ENCODE data around the gene ICA1.
"Not testable (repeated sequence)": the region's sequence is repeated elsewhere in the genome, so short reads cannot be mapped to it uniquely, and the experiment has no call there.

ICA1 gene

DNA sequence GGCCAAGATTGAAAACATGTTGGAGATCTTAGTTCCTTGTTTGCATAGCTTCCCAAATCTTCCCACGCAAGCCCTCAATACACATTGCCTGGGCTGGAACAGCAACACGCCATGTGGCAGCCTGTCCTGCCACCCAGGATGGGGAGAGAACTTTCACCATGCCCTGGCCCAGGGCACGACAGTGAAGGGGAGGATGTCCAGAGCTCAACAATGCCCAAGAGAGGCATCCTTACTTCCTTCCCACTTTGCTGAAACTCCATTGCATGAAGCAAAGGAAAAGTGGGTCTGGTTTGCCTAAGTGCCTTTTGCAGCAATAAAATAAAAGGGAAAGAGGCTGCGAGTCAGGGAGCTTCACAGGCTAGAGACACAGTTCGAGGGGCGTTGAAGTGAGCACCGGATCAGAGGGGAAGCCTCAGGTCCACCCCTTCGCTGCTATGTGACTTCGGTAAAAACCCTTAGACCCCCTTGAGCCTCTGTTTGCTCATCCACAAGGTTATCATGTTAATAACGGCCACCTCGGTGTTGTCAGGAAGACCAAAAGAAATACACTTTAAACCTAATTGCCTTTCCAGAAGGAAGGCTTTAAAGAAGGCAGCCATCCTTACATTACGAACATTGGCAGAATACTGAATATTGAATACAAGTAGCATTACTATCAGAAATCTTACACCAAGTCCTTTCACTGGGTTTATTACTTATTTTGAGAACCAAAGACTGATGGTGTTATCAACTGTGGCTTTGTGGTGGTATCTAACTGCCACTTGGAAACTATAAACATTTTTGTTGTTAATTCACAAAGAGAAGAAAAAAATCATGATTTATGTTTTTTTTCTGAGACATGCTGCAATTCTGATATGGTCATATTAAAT, 133.3 kb downstream of the ICA1 start:
- DNase-seq, result no peak

DNA sequence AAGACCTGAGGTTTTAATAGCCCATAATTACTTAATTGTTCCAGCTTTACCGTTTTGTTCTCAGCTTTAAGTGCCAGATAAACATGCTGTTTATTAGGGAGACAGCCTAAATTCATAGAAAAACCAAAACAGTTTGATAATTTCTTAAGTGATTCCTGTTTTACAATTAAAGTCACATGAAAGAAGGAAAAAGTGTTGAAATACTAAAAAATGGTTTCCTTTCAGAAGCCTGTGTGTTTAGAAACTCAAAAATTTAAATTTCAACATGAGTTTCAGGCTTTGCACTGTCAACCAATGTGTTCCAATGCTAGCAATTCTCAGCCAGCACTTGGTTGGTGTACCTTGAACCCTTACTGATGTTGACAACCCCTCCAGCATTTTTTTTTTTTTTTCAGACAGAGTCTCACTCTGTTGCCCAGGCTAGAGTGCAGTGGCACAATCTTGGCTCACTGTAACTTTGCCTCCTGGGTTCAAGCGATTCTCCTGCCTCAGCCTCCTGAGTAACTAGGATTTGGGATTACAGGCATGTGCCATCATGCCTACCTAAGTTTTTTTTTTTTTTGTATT, 135.3 kb downstream of the ICA1 start:
- DNase-seq, result no peak

DNA sequence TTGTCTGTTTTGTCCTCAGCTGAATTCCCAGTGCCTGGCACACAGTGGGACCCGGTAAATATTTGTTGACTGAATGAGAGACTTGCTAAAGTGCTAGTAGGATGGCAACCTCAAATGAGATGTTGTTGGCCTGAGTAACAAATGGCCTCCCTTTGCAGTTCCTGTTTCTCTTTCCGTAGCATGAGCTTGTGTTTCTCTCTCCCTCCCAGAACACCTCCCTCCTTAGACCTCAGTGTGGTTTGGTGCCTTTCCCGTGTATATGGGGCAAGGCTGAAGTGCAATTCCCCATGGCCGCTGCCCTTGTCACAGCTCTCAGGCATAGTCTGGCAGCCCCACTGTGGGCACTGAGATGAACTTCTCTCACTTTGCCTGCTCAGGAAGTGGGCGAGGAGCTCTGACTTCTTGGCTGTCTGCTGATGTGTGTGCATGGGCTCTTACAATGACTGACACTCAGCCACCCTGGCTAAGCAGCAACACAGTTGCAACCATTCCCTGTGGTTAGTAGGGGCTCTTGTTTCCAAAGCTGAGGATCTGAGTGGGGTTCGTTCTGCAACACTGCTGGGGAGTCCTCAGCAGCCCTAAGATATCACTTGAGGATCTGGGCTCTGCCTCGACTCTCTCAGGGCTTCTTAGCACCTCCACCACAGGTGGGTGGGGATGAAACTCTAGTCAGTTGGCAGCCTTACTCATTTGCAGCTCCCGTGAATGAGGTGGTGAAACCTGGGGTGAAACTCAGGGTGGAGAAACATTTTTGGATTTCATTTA, 136.1 kb downstream of the ICA1 start:
- DNase-seq, result peak; percentile 28 to 61 (median 52)

DNA sequence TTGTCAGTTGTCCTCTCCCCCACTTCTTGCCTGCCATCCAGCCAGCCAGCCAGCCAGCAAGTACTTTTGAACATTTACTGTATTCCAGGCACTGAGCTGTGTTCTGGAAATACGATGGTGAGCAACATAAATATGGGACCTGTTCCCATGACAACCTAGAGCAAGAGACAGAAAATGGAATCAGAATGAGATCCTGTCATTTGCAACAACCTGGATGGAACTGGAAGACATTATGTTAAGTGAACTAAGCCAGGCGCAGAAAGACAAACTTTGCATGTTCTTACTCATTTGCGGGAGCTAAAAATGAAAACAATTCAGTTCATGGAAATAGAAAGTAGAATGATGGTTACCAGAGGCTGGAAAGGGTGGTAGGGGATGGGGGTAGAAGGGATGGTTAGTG, 140.7 kb downstream of the ICA1 start:
- DNase-seq, result no peak

DNA sequence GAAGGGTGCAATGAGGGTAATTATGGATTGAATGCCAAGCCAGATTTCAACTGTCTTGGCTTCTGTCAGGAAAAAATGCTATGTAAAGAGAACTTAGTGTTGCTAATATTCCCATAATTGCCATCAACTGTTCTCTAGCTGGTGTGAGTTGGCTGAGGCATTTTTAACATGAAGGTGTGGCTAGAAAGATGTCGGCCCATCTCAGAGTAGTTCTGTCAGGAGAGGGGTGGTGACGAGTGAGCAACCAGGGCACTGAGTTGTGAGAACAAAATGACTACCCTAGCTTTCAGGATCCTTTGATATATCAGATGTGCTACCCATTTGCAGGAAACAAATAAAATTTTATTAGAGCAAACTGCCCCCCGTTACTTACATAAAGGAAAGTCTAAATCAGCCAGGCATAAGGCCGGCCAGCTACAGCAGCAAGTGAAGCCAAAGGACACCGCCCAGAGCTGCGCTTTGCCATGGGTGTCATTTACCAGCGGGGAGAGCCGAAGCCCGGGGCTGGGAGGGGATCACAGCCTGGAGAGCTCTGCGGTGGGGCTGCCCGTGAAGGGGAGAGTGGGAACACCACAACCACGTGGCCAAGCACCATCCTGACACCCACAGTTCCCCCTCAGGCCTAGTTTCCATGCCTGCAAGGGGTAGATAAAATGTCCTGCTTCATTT, 141.4 kb downstream of the ICA1 start:
- no peak for DNase-seq

DNA sequence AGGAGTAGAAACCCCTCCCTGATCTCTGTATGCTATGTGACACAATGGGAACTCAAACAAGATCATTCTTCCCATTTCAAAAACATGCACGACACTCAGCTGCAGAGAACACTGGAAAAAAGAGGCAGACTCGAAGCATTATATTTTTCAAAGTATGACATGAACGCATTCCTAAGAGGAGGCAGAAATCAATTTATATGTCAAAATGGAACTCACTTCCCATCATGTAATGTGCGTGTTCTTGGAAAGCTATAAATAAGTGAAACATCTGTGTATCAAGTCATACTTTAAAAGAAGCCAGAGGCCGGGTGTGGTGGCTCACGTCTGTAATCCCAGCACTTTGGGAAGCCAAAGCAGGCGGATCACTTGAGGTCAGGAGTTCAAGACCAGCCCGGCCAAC, 142.7 kb downstream of the ICA1 start:
- DNase-seq, result no peak

DNA sequence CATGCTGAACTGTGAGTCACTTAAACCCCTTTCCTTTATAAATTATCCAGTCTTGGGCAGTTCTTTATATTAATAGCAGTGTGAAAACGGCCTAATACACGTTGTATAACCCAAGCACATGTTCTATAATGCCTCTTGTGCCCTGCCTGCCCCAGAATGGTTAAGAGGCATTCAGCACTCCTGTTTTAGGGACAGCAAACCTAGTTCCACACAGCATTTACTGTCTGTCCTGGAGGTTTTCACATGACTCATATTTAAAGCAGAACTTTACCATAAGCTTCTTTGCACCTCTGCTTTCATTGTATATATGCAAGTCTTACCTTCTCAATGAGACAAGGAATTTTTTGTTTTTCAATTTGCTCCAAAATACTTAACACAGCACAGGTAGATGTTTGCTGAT, 144.8 kb downstream of the ICA1 start:
- DNase-seq, result no peak

DNA sequence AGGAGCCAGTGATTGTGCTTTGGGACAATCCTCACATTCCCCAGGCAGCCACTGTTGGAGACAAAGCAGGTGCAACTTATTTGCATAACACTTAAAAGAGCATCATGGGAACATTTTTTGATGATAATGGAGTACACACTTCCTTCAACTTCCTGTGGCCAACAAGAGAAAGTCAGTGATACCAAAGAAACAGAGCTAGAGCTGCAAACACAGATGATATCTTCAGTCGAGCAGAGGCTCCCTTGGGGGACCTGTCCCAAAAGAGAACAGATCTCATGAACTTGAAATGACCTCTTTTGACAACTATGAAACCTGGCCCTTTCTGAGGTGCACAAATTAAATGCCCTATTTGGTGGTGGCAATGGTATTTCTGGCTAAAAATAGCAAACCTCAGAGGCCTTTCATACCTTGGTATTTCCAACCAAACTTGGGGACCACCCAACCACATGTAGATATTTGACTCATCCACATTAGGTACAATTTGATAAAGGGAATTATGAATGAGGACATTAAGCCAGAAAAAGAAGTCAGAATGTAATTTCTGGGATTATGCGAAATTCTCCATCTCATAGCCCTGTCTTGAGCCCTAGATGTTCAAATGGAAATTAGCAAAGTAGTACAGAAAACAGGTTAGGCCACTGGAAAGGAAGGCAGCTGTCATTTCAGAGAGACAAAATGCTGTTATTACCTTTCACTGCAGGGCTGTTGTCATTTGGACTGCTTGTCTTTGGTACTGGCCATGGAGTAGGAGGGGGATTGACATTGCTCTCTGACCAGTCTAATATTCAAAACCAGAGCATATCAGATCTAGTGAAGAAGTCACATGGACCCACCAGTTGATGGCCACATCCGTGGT, 146.2 kb downstream of the ICA1 start:
- no peak for DNase-seq

DNA sequence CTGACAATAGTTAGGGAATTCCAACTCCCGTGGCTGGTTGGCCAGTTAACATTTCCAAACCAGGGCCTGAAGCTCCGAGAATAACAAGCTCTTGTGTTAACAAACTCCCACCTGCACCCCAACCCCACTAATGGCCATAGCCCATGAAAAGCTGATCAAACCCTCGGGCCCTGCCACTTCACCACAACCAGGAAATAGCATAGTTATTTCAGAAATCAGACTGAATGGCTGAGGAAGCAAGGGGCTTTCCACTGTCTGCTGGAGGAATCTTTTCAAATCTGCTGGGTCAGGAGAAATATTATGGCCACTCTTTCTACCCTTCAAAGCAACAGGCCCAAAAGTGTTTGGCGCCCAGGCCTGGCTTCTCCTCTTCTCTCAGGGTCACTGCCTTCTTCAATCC, 147.8 kb downstream of the ICA1 start:
- DNase-seq, result no peak

DNA sequence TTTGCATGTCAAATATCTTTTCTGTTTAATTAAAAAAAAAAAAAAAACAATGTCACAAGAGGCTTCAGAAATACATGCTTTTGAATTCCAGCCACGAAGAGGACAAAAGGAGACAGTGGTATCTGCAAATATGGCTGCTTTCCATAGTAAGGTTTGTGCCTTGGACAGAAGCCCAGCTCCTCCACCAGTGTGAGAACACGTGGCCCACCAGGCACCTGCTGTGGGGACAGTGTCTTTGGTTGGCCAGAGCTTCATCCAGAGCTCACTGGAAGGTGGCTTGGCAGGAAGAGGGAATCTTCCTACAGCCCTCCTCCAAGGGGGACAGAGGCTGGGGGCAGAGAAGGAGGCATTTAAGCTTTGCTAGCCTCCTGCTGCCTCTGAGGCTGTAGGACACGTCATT, 148.8 kb downstream of the ICA1 start:
- no peak for DNase-seq

DNA sequence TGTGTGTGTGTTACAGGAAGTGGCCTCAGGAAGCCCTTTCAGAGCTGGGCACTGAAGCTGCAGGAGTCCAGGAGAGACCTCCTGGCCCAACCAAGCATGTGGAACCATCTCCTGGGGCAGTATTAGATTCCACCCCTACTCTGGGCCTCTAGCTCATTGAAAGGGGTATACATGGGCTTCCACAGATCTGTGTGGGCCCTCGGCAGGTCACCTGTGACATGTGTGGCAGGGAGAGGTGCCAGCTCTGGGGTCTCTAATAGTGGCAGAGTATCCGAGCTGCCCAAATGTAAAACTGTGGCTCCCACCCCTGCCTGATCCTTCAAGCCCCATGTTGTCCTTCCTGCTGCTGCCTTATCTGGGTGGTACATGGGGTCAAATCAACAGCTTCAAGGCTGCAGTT, 149.3 kb downstream of the ICA1 start:
- no peak for DNase-seq

DNA sequence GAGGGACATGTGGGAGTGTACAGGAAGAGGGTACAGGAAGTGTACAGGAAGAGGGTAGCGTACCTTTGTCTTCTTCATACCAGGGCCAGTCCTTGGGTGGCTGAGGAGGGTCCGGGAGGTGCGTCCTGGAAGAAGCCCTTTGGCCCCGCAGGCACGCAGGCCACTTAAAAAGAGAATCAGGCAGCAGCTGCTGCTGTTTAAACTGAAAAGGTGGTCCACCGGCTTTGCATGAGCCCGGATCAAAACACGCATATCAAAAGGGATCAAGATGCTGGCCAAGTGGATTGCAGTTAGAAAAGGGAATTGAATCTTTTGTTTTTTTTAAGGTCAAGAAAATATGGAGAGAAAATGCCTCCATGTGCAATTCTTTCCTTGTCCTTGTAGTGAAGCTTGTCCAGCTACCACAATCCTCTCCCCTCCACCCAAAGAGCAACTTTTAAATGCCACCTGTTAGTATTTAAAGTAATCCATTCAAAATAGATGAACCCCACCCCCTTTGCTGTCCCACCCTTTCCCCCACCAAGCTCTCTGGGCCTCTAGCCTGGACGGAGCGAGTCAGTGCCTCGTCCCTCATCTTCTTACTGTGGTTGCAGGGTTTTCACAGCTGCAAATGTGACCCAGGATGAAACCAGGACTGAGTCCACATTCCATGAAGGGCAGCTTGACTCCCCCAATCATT, 150.5 kb downstream of the ICA1 start:
- no peak for DNase-seq

DNA sequence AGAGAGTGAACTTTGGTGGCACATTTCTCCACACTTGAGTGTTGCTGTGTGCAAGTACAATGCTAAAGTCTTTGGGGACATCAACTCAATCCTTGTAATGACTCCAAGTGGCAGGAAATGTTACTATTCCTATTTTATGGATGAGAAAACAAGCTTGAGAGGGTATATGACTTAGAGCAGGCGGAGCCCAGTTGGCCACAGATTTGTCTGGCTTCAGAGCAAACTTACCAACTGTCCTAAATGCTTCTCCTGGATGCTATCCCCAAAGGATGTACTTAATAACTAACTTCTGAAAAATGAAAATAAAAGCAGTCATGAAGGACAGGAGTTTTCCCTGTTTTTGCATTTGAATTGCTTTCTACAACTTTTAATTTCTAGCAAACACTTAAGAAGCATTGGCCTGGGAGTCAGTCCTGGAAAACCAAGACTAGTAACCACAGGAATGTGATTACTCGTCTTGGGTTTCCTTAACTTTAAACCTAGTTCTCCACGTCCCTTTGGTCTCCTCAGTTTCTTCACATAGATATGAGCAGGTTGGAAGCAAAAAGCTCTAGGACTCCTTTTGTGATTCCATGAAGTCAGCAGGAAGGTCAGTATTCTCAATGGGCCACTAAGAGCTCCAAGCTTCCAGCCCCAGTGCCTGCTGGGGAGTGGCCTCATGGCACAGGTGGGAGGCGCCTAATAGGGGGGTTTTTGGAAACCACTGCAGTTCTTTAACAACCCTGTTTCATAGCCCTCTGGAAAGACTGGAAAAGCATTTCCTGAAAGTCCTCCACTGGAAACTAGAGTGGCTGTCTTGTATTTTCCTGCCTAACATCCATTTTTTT, 152.6 kb downstream of the ICA1 start:
- no peak for DNase-seq

DNA sequence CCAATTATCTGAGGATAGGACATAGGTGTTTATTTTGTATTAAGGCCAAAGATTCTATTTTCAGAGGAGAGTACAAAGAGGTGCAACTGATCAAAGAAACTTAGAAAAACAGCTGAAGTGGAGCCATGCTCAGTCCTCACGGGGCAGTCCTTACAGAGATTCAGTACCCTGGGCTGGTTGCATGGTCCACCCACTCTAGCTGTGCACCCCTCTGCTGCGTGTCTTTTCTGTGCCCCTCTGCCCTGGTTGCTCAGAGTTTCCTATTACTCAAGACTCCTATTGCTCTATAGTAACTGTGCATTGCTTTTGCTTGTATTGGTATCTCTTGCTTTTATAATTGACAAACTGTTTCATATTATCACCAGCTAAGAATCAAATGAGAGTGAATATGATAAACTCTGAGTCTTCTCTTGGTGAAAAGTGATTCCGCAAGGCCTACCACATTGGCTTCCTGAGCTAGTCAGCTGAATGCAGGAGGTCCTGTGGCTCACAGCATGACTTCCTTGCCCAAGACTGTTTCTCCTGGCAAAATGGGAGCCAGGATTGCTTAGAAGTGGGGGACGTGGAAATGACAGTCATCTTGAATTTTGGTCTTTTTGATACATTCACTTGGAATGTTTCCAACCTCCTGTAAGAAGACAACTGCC, 156.4 kb downstream of the ICA1 start:
- DNase-seq, result no peak

DNA sequence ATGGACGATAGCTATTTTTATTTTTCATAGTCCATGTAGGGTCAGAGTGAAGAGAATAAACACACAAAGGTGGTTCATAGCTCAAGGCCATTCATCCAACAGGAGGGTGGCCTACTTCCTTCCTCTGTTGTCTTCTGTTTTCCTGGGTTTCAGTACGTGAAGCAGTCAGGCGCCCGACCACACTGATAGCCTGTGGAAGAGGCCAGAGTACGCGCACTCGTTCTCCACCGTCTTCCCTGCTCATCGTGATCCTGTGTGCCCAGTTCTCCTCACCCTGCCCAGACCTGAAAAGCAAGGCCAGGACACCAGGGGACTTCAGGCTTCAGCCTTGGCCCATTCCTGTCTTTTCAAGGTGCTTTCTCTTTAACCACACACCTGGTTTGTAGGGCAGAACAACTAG, 158.7 kb downstream of the ICA1 start:
- no peak for DNase-seq

DNA sequence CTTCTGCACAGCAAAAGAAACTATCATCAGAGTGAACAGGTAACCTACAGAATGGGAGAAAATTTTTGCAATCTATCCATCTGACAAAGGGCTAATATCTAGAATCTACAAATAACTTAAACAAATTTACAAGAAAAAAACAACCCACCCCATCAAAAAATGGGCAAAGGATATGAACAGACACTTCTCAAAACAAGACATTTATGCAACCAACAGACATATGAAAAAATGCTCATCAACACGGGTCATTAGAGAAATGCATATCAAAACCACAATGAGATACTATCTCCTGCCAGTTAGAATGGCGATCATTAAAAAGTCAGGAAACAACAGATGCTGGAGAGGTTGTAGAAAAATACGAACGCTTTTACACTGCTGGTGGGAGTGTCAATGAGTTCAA, 160.7 kb downstream of the ICA1 start:
- not testable (repeated sequence) for DNase-seq

DNA sequence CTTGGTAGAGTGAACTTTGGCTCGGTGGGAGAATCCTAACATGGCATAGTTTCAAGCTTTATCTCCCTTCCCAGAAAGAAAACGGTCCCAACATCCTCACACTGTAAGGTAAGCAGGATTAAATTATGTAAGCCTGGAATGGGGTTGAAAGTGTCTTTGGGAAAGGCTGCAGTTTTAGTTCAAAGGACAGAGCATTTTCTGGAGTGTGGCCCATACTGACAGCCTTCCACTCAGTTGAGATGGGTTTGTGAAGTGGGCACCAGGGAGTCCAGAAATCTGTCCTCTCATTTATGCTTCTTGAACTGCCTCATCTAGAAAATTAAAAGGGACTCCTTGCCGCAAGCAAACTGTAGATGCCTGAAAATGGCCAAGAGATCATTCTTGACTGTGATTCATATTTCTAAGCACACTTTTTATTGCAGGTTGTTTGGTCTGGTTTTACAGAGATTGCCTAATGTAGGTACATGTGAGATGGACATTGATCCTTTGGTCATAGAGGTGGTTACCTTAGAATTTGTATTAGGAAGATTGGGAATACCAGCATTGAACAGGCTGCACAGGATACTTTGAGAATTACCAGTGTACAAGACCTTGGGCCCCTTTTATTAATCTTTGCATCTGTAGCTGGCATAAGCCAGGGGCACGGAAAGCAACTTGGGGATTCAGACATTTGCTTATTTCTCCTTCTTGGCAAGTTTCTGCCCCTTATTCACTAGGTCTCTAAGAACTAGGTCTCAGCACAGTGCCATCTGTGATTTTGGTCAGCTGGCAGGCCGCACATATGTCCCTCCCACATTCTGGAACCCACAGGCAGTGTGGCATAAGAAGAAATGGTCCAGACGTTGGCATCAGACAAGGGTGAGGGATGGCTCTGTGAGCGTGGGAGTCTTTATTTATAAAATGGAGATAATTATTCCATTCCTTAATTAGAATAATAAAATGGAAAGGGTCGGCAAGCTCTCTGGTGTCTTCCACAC, 167.5 kb downstream of the ICA1 start:
- no peak for DNase-seq

DNA sequence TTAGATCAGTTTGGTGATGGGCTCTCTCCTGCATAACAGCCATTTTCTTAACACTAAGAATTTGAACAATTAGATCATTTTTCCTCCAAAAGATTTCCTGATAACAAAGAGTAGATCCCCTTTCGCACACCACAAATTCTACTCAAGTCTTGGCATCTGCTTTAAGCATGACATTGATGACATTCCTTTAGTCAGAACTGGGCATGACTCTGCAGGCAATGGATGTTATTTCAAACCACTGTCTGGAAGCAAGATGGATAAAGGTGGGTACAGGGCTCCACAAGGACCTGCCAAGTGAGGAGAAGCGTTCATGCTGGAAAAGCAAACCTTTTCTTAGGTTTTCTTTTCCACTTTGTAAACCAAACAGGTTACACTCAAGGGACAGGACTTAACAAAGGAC, 169.8 kb downstream of the ICA1 start:
- DNase-seq, result no peak

Data from activated naive CD4-positive, alpha-beta T cell (primary cell).